A549 (cell line): ENCODE results near the gene SERF2.

Source experiments
- CBX2 ChIP-seq: fragments of 200-600 bp; sonication (generic); IDR thresholded peaks from 2 replicates; pipeline ENCODE4 v1.6.1; 2016; ENCODE audit warnings: low read depth, mild to moderate bottlenecking, borderline replicate concordance
- CTCF ChIP-seq: fragments of >200 bp; sonication (Bioruptor Twin); formaldehyde crosslinking; IDR thresholded peaks from 3 replicates; pipeline ENCODE4 v1.5.1; 2016
- EHMT2 ChIP-seq: fragments of 200-600 bp; sonication (generic); IDR thresholded peaks from 2 replicates; pipeline ENCODE4 v1.6.1; 2016; ENCODE audit warnings: antibody characterized with exemption, low read depth, mild to moderate bottlenecking, moderate library complexity
- EP300 ChIP-seq, 2 experiments: fragments of >200 bp; sonication (Bioruptor Twin); formaldehyde crosslinking; IDR thresholded peaks; 2 replicates in 1 of 2; 3 replicates in 1 of 2; pipeline ENCODE4 v1.6.1; 2016 to 2017
- POLR2A ChIP-seq: IDR thresholded peaks from 2 replicates; pipeline ENCODE4 v1.6.1; 2012; ENCODE audit warnings: mild to moderate bottlenecking, low read length
- RARB ChIP-seq: fragments of 250-450 bp; sonication (Bioruptor Pico); IDR thresholded peaks from 2 replicates; pipeline ENCODE4 v1.8.0; 2021; ENCODE audit warnings: mild to moderate bottlenecking, moderate library complexity
- USF2 ChIP-seq: fragments of 450-650 bp; IDR thresholded peaks from 2 replicates; pipeline ENCODE4 v1.6.1; 2014; ENCODE audit warnings: antibody characterized with exemption
- ZSCAN20 ChIP-seq: fragments of 250-450 bp; sonication (Bioruptor Pico); IDR thresholded peaks from 2 replicates; pipeline ENCODE4 v1.8.0; 2022; ENCODE audit warnings: mild to moderate bottlenecking, moderate library complexity

GRCh38 chr15:43777267-43777914 lies 14.7 kb upstream of the SERF2 start:
- TF ChIP-seq CTCF = peak; percentile 70
- TF ChIP-seq RARB (CRISPR knock-in tag) = no peak
- no peak for TF ChIP-seq ZSCAN20 (CRISPR knock-in tag)
- no peak for TF ChIP-seq EHMT2
- no peak for TF ChIP-seq USF2
- no peak for TF ChIP-seq CBX2
- no peak for TF ChIP-seq EP300 (IDR thresholded peaks at IDR 0.05)
- no peak for TF ChIP-seq POLR2A
